KOPT-K1 (cell line): Measurements from ENCODE around the gene MLLT10.

Experiments used
- H3K27ac ChIP-seq: fragments of 200-600 bp; sonication (generic); 2 replicates; pipeline ENCODE4 v1.5.1; 2016; ENCODE audit warnings: antibody characterized with exemption, mild to moderate bottlenecking, low read depth, low read length; ENCODE audit not compliant: poor library complexity, severe bottlenecking
- H3K36me3 ChIP-seq: fragments of 200-600 bp; sonication (generic); 2 replicates; pipeline ENCODE4 v1.5.1; 2017; ENCODE audit warnings: antibody characterized with exemption, mild to moderate bottlenecking, low read length, moderate library complexity; ENCODE audit not compliant: insufficient read depth
- H3K9me3 ChIP-seq: fragments of 200-600 bp; sonication (generic); 2 replicates; pipeline ENCODE4 v1.5.1; 2017; ENCODE audit warnings: antibody characterized with exemption, low read length, mild to moderate bottlenecking; ENCODE audit not compliant: insufficient read depth, poor library complexity, severe bottlenecking

The MLLT10 gene

DNA sequence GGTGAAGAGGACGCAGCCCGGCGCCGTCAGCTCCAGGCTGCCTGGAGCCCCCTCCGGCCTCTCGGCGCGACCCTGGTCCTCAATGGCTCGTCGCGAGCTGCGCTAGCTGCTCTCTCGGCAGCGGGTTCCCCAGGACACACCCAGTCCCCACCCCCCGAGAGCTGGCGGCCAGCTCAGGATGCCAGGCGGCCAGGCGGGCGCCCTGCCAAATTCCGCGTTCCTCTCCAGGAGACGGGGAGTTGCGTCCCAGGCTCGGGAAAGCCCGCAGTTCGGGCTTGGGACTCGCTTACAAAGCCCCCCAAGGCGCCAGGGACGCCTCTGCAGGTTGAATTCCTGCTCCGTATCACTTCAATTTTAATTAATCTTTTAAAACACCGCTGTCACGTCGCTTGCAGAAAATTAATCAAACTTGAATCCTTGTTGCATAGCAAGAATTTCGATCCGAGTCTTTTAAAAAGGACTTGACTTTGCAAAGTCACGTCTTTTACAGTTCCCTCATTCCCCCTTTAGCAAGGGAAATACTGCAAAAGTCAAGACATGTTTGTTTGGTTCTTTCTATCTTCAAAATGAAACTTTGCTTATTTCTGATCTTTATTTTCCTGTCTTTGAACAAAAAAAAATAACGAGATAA, 36.7 kb upstream of the MLLT10 start:
- H3K36me3 ChIP-seq: no peaks in the 10 kb centered on the region
- no peak overlapping the region for H3K27ac ChIP-seq
- H3K9me3 ChIP-seq: no peaks in the 10 kb centered on the region

GRCh38 chr10:21498377-21498776, 35.7 kb upstream of the MLLT10 start:
- Histone ChIP-seq H3K36me3 (no peaks in the 10 kb centered on the region), H3K9me3 (no peaks in the 10 kb centered on the region), H3K27ac (no peak overlapping the region)

- no peaks in the 10 kb centered on the region for H3K36me3 ChIP-seq
- H3K9me3 ChIP-seq: no peaks in the 10 kb centered on the region
- no peak overlapping the region for H3K27ac ChIP-seq
Measured at GRCh38 chr10:21498986-21499385, 35.0 kb upstream of the MLLT10 start.

DNA sequence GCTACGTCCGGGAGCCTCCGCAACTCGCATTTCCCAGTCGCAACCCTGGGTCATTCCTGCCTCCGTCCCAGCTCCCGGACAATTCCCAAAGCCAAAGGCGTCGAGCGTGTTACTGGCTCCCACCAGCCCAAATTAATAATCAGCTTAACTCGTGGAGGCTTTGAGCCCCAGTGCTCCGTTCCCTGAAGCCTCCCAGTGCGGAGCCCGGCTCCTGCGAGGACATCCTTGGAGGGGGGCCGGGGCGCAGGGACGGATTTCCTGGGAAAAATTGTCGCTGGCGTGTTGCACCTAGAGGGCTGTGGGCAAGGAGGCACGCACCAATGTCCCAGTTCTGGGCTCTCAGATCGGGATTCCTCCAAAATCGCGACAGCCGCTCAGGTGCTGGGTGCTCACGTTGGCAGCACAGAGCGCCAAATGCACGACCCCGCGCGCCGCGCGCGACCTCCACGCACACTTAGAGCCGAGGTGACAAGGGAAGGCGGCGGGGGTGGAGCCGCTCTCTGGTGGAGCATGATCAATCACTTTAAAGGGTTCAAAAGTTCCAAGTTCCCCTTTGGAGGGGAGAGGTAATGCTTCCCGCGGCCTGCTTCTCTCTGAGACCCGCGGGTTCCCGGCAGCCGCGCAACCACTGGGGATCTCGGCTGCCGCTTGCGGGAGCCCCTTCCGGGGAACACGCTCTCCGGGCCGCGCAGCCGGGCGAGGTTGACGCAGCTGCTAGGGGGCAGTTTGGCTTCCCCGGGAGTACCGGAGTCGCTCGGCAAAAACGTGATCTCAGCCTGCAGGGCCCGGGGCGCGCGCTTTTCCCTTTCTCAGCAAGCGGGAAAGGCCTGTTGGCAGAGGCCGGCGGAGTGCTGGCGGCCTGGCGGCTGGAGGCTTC, 34.1 kb upstream of the MLLT10 start:
- Histone ChIP-seq H3K9me3 (no peaks in the 10 kb centered on the region), H3K27ac (no peak overlapping the region), H3K36me3 (no peaks in the 10 kb centered on the region)

GRCh38 chr10:21500578-21500910, 33.5 kb upstream of the MLLT10 start:
- no peaks in the 10 kb centered on the region for H3K36me3 ChIP-seq
- H3K27ac ChIP-seq: no peak overlapping the region
- H3K9me3 ChIP-seq: no peaks in the 10 kb centered on the region

DNA sequence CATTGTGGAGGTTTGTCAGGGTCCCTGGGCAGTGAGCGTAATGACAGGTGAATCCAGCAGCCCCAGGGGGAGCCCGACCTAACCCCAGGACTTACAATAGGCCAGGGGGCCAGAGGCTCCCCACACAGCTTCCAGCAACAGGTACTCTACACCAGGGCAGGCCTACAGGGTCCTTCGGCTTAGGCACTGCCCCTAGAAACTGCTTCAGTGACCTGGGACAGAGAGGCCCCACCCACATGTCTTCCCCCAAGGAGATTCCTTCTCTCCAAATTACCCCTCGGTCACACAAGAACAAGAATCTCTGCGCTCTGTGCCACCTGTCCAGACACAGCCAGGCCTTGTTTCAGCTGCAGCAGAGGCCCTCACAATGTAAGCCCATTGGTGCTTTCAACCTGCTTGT, 32.9 kb upstream of the MLLT10 start:
- H3K27ac ChIP-seq: no peak overlapping the region
- no peaks in the 10 kb centered on the region for H3K9me3 ChIP-seq
- no peaks in the 10 kb centered on the region for H3K36me3 ChIP-seq

DNA sequence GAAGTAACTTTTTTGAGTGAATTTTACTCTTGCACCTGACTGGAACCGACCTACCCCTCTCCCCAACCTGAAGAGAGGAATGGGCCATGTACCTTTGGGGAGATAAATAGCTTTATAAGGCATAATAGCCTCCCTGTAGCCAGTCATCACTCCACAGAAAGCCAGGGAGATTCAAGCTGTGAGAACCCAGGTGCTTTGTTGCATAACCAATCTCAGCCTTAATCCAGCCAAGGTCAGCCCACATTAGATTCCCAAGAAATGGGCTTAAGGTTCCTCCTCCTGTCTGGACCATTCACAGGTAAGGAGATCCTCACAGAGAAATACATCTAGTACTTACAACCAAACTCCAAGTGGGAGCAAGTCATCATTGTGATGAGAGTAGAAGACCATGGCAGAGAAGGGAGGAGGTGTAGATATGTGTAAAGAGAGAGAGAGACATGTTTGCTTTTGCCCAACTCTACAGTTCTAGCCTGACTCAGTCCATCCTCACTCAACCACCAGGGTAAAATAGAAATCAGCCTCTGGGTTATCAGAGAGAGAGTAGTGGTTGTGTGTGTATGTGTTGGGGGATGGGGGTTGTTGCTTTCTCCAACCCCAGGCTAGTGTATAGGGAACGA, 32.2 kb upstream of the MLLT10 start:
- H3K27ac ChIP-seq: no peak overlapping the region
- no peaks in the 10 kb centered on the region for H3K36me3 ChIP-seq
- no peaks in the 10 kb centered on the region for H3K9me3 ChIP-seq

- Histone ChIP-seq H3K36me3 (no peaks in the 10 kb centered on the region), H3K27ac (no peak overlapping the region), H3K9me3 (no peaks in the 10 kb centered on the region)
Measured at GRCh38 chr10:21502348-21502740, 31.7 kb upstream of the MLLT10 start.

DNA sequence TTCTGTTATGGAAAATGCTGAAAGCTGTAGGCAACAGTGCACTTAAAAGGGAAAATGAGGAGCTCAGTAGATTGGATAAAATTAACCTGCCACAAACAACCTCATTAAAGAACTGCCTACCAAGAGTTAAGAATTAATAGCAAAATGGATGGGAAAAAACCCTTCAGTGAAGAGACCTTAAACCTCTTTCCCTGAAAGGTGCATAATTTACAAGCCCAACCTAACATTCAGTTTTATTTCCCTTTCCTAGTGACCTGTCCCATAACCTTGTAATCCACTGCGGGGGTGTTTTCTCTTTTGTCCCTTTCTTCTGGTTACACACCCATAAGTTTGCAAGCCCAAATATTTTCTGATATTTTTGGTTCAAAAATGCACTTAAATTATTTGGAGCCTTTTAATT, 30.5 kb upstream of the MLLT10 start:
- H3K27ac ChIP-seq: no peak overlapping the region
- no peaks in the 10 kb centered on the region for H3K36me3 ChIP-seq
- H3K9me3 ChIP-seq: no peaks in the 10 kb centered on the region

DNA sequence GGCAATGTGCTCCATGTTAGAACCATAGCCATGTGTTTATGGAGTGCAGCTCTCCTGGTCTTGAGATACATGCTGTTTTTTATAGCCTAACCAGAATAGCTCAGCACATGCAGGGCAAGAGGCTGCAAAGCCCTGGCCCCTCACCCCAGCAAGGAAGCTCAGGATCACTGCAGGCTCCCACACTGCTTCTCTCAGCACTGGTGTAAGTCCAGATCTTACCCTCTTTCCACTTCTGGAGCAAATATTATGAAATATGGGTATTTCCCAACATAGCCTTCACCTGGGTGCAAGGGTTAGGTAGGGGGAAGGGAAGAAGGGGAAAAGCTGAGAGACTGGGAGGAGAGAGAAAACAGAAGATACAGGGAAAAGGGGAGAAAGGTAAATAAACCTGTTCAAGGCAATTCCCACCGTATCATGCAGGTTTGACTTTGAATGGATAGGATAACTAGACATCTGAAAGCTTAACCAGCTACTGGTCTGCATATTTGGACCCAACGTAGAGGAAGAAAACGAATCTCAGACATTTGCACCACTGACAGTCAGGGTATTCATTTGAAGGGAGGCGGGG, 28.2 kb upstream of the MLLT10 start:
- H3K36me3 ChIP-seq: no peaks in the 10 kb centered on the region
- H3K27ac ChIP-seq: no peak overlapping the region
- H3K9me3 ChIP-seq: no peaks in the 10 kb centered on the region

- H3K27ac ChIP-seq: no peak overlapping the region
- H3K9me3 ChIP-seq: no peaks in the 10 kb centered on the region
Measured at GRCh38 chr10:21506351-21506750, 27.7 kb upstream of the MLLT10 start.

GRCh38 chr10:21507150-21507549, 26.9 kb upstream of the MLLT10 start:
- Histone ChIP-seq H3K9me3 (no peaks in the 10 kb centered on the region), H3K27ac (no peak overlapping the region), H3K36me3 (no peaks in the 10 kb centered on the region)

More at GRCh38 chr10:21506351-21506750, 27.7 kb upstream of the MLLT10 start:
- H3K36me3 ChIP-seq: no peaks in the 10 kb centered on the region

DNA sequence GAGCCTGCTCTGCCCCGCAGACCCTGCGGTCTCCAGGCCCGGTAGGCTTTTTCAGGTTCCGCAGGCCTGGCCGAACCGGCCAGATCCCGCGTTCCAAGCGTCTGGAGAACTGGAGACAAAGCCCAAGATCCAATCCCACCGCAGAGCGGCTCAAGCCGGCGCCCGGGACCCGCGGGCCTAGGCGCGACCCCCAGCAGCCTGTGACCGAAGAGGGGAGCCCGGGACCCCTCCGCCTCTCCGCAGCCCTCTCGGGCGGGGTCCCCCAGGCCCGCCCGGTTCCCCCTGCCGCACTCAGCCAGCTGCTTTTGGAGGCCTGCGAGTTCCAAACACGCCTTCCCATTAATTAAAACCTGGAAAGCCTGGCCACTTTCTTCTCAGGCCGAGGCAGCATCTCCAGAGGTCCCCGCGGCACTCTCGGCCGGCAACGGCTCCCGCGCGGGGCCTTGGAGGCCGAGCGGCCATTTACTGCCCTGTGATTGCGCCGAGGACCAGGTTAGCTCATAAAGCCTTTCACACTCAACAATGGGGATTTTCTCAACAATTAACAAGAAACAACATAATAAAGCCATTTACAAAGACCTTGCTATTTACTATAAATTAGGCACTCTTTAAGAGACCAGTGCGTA, 25.2 kb upstream of the MLLT10 start:
- Histone ChIP-seq H3K36me3 (no peaks in the 10 kb centered on the region), H3K9me3 (no peaks in the 10 kb centered on the region), H3K27ac (no peak overlapping the region)

DNA sequence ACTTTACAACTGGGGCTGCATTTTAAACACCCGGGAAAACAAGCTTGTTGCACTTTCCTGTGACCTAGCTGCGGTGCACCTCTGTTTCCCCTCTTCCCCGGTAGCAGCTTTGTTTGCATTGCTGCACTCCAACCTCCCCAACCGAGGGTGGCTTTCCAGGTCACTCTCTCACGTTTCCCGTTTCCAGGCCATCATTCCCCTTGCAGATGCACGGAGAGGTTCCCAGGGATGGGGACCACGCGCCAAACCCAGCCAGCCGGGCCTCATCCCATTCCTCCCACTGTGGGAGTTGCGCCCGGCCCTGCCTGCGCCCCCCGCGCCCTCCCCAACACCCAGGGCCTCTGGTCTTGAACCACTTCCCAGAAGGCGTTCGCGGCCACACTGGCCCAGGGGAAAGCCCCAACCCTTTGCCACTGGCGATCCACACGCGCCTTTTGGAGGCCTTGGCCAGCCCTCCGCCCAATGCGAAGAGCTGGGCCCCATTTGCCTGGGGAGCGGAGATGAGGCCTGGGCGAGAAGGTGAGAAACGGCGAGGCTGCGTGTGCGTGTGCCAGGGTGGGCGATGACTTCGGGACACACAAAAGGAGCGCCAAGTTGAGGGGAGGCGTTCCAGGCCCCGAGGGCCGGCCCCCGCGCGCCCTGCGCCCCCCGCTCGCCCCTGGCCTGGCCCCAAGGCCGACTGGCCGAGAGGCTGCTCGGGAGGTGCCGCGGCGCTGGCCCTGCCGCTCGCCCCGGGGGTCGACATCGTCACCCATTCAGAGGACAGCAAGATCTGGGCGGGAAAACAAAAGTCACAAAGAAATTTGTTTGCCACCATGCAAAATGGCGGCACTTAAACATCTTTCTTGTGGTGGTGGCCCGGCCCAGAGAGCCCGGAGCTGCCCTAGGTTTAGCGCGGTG, 24.4 kb upstream of the MLLT10 start:
- no peaks in the 10 kb centered on the region for H3K9me3 ChIP-seq
- H3K36me3 ChIP-seq: no peaks in the 10 kb centered on the region
- no peak overlapping the region for H3K27ac ChIP-seq
